Breast epithelium (tissue), 4 donors: ENCODE measurements around the gene NET1. TPM values are rescaled to one million over a fixed set of nuclear protein-coding genes. Genes with fewer than 3 reads are reported as not detected.
A peak's percentile ranks its signal among the peaks of the same experiment; 100 is the strongest.
"Not testable (repeated sequence)": the region's sequence is repeated elsewhere in the genome, so short reads cannot be mapped to it uniquely, and the experiment has no call there.

Source experiments
- DNase-seq, 2 donors: peaks; one replicate each; pipeline ENCODE4 v3.0.0-alpha.2; 2019; ENCODE audit warnings: low spot score in 2 of 2
- H3K27ac ChIP-seq, 2 donors: fragments of 200-600 bp; sonication (generic) in 1 of 2; one replicate each; pipeline ENCODE4 v1.5.1; 2016 to 2019; ENCODE audit warnings: mild to moderate bottlenecking in 1 of 2
- H3K27me3 ChIP-seq, 2 donors: fragments of 200-600 bp; sonication (generic) in 1 of 2; one replicate each; pipeline versions ENCODE4 v1.5.1 to v1.6.0; 2017 to 2019; ENCODE audit warnings: control low read depth in 1 of 2, mild to moderate bottlenecking in 1 of 2
- H3K36me3 ChIP-seq: fragments of 200-600 bp; one replicate; pipeline ENCODE4 v1.5.1; 2019
- H3K4me1 ChIP-seq, 2 donors: fragments of 200-600 bp; sonication (generic); one replicate each; pipeline ENCODE4 v1.5.1; 2016 to 2019; ENCODE audit warnings: control low read depth in 1 of 2
- H3K4me3 ChIP-seq, 3 donors: fragments of 200-600 bp; sonication (generic); 1 replicate in 2 of 3; 2 replicates in 1 of 3; pipeline ENCODE4 v1.5.1; 2016 to 2019; ENCODE audit warnings: mild to moderate bottlenecking in 3 of 3, moderate library complexity in 2 of 3
- H3K9me3 ChIP-seq, 2 donors: fragments of 200-600 bp; sonication (generic) in 1 of 2; one replicate each; pipeline ENCODE4 v1.5.1; 2016 to 2019; ENCODE audit warnings: control low read depth in 1 of 2
- CTCF ChIP-seq, 3 donors: fragments of 450-650 bp; IDR thresholded peaks; one replicate each; pipeline ENCODE4 v1.5.1; 2016 to 2017; ENCODE audit warnings: antibody characterized with exemption in 3 of 3, mild to moderate bottlenecking in 3 of 3, moderate library complexity in 3 of 3
- POLR2A ChIP-seq: fragments of 450-650 bp; IDR thresholded peaks from one replicate; pipeline ENCODE4 v1.6.1; 2016; ENCODE audit warnings: antibody characterized with exemption, mild to moderate bottlenecking, moderate library complexity
- POLR2AphosphoS5 ChIP-seq, 3 donors: sonication (generic); formaldehyde crosslinking; IDR thresholded peaks; one replicate each; pipeline ENCODE4 v1.6.1; 2017; ENCODE audit warnings: antibody characterized with exemption in 3 of 3
- intact Hi-C: fragments of 100-400 bp; cut with DNase I; formaldehyde crosslinking; loops from one replicate; pipeline ENCODE4 v1.15.1; 2023; ENCODE audit warnings: low total_unique reads
- total RNA-seq, 3 donors: library from RNA; depleted of rRNA; stranded (reverse); fragments of >200 nt; gene quantifications; one replicate each; pipeline ENCODE4 v1.1.0, GENCODE V29; 2016

The NET1 gene
- total RNA-seq, 3 donors from 2014 or later, result 87.2 to 179 (median 145) TPM

DNA sequence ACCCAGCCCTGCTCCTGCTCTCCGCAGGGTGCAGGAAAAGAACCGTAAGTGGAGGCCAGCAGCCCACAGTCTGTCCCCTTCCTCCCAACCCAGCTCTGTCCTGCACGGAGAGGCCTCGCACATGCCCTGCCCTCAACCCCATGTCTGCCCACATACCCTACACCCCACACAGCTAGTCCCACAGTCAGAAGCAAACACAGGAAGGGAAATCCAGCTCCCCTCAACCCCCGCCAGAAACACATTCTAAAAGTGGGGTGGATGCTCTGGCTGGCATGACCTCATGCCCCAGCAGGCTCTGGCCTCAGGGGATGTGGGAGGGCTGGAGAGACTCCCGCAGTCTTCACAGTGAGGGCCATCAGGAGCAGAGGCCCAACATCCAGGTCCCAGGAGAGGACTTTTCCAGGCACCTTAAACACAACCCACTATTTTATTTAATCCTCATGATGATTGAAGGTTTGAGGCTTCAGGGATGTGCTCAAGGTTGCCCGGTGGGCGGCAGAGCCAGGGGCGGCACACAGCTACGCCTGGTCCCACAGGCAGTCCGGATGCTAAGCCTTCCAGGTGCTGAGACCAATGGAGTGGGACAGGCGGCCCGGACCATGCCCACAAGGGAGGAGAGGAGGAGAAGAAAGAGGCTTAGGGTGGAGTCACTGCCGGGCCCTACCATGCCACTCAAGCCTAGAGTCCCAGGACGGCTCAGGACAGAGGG lies 57.1 kb downstream of the NET1 start:
- H3K36me3 ChIP-seq, result no peaks in the 10 kb centered on the region
- H3K27me3 ChIP-seq, result no peaks in the 10 kb centered on the region
- peaks cover 8 to 13% of the 10 kb centered on the region in 2 donors for H3K4me1 ChIP-seq
- no peak for DNase-seq
- H3K9me3 ChIP-seq, result peaks cover 0 to 6% of the 10 kb centered on the region in 2 donors
- no peak overlapping the region for H3K27ac ChIP-seq
- no peak for TF ChIP-seq POLR2AphosphoS5 (IDR thresholded peaks at IDR 0.05)
- no peak for TF ChIP-seq POLR2A
- TF ChIP-seq CTCF (IDR thresholded peaks at IDR 0.05), result no peak
- intact Hi-C loops, result no loop called here
- H3K4me3 ChIP-seq, result no peak overlapping the region

DNA sequence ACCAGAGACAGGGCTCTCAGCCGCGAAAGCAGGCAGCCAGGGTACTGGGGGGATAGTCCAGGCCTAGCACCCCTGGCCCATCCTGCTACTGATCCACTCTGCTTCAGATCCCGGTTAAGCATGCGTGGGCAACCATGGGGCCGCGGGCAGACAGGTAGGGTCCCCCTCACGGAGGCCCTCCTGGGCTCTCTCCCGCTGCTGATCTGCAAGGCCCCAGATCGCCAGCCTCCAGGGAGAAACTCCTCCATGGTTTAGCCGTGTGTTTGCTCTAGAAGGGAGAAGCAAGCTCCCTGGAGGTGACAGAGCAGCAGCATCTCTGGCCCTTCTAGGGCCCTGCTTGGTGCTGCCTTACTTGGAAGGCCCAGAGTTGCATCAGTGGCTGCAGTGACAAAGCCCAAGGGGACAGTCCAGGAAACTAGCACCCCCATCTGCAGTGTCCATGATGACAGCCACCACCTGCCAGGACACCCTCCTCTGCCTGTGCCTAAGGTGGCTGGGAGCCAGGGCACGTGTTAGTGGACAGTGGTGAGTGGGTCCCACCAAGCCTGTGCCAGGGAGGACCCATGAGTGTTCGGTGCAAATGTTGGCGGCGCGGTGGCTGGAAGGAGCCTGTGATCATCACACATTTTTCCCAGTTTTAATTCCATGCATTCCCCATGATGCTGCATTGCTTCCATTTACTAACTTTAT lies 57.9 kb downstream of the NET1 start:
- H3K9me3 ChIP-seq, result peaks cover 0 to 6% of the 10 kb centered on the region in 2 donors
- DNase-seq, result no peak
- TF ChIP-seq POLR2AphosphoS5 (IDR thresholded peaks at IDR 0.05) (no peak), POLR2A (no peak), CTCF (IDR thresholded peaks at IDR 0.05) (no peak)
- H3K4me1 ChIP-seq, result peaks cover 8 to 13% of the 10 kb centered on the region in 2 donors
- no peaks in the 10 kb centered on the region for H3K36me3 ChIP-seq
- H3K4me3 ChIP-seq, result no peak overlapping the region
- H3K27ac ChIP-seq, result no peak overlapping the region
- no peaks in the 10 kb centered on the region for H3K27me3 ChIP-seq
- intact Hi-C loops, result no loop called here

DNA sequence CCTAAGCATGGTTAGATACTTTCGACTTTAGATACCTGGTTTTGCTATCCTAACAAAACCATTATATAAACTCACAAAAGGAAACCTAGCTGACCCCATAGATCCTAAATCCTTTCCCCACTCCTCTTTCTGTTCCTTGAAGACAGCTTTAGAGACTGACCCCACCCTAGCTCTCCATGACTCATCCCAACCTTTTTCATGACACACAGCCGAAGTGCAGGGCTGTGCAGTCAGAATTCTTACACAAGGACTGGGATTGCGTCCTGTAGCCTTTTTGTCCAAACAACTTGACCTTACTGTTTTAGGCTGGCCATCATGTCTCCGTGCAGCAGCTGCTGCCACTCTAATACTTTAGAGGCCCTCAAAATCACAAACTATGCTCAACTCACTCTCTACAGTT lies 62.3 kb downstream of the NET1 start:
- DNase-seq, intact Hi-C loops, H3K4me1 ChIP-seq, H3K4me3 ChIP-seq, H3K9me3 ChIP-seq, H3K27ac ChIP-seq, H3K36me3 ChIP-seq, H3K27me3 ChIP-seq: not testable (repeated sequence)

DNA sequence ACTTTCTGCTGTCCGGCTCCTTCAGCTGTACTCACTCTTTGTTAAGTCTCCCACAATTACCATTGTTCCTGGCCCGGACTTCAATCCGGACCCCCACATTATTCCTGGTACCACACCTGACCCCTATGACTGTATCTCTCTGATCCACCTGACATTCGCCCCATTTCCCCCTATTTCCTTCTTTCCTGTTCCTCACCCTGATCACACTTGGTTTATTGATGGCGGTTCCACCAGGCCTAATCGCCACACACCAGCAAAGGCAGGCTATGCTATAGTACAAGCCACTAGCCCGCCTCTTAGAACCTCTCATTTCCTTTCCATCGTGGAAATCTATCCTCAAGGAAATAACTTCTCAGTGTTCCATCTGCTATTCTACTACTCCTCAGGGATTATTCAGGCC lies 62.7 kb downstream of the NET1 start:
- H3K36me3 ChIP-seq, H3K27me3 ChIP-seq, DNase-seq, H3K9me3 ChIP-seq, H3K4me1 ChIP-seq, H3K27ac ChIP-seq, intact Hi-C loops, H3K4me3 ChIP-seq: not testable (repeated sequence)

DNA sequence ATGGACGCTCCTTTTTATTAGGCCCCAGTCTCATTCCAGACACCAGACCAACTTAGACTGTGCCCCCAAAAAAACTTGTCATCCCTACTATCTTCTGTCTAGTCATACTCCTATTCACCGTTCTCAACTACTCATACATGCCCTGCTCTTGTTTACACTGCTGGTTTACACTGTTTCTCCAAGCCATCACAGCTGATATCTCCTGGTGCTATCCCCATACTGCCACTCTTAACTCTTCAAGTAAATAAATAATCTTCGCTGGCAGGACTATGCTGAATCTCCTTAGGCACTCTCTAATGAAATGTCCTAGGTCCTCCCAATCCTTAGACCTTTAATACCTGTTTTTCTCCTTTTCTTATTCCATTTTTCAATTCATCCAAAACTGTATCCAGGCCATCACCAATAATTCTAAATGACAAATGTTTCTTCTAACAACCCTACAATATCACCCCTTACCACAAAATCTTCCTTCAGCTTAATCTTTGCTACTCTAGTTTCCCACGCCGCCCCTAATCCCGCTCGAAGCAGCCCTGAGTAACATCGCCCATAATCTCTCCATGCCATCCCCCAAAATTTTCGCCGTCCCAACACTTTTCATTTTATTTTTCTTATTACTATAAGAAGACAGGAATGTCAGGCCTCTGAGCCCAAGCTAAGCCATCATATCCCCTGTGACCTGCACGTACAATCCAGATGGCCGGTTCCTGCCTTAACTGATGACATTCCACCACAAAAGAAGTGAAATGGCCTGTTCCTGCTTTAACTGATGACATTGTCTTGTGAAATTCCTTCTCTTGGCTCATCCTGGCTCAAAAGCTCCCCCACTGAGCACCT lies 63.8 kb downstream of the NET1 start:
- H3K4me1 ChIP-seq, H3K4me3 ChIP-seq, H3K9me3 ChIP-seq, H3K27me3 ChIP-seq, intact Hi-C loops, H3K36me3 ChIP-seq, H3K27ac ChIP-seq: not testable (repeated sequence)
- DNase-seq, result peak in 1 of 2 donors; percentile 6

GRCh38 chr10:5476918-5477525 lies 64.7 kb downstream of the NET1 start:
- Histone ChIP-seq H3K27me3 (no peaks in the 10 kb centered on the region), H3K36me3 (no peaks in the 10 kb centered on the region), H3K4me3 (no peak overlapping the region), H3K27ac (no peak overlapping the region), H3K9me3 (no peaks in the 10 kb centered on the region), H3K4me1 (no peaks in the 10 kb centered on the region)
- TF ChIP-seq POLR2AphosphoS5 (IDR thresholded peaks at IDR 0.05) (no peak), CTCF (IDR thresholded peaks at IDR 0.05) (no peak), POLR2A (no peak)
- intact Hi-C loops, result no loop called here
- no peak for DNase-seq
